GM12875 (cell line): ENCODE data around the gene PTPRU.

Source experiments
- H3K4me3 ChIP-seq: one replicate; pipeline ENCODE4 v1.5.1; 2011; ENCODE audit warnings: low read depth, low read length, control low read depth
- CTCF ChIP-seq: IDR thresholded peaks from 2 replicates; pipeline ENCODE4 v1.5.1; 2011; ENCODE audit warnings: low read depth, mild to moderate bottlenecking, control low read depth, inconsistent platforms, low read length, moderate library complexity, borderline replicate concordance; ENCODE audit not compliant: insufficient read depth

The PTPRU gene

GRCh38 chr1:29237852-29238619 is 1.7 kb downstream of the PTPRU start:
- TF ChIP-seq CTCF, result no peak
- no peak overlapping the region for H3K4me3 ChIP-seq

GRCh38 chr1:29238620-29239002 is 2.3 kb downstream of the PTPRU start:
- no peak overlapping the region for H3K4me3 ChIP-seq
- TF ChIP-seq CTCF, result no peak

- no peak for TF ChIP-seq CTCF
- H3K4me3 ChIP-seq, result no peak overlapping the region
These were observed 2.8 kb downstream of the PTPRU start for GRCh38 chr1:29239142-29239541.

GRCh38 chr1:29240400-29240837 is 4.1 kb downstream of the PTPRU start:
- no peak for TF ChIP-seq CTCF

GRCh38 chr1:29240986-29241385 is 4.7 kb downstream of the PTPRU start:
- no peak overlapping the region for H3K4me3 ChIP-seq
- no peak for TF ChIP-seq CTCF

More at GRCh38 chr1:29240400-29240837, 4.1 kb downstream of the PTPRU start:
- no peak overlapping the region for H3K4me3 ChIP-seq

- TF ChIP-seq CTCF, result no peak
- H3K4me3 ChIP-seq, result no peak overlapping the region
These were observed 6.9 kb downstream of the PTPRU start for GRCh38 chr1:29243023-29243870.
